HG02610 (cell line): Measurements from ENCODE around the gene EML1.

Experiments used
- ATAC-seq: cut with Tn5 transposase; IDR thresholded peaks from one replicate; pipeline ENCODE4 v1.9.1; 2021; ENCODE audit warnings: mild to moderate bottlenecking, moderate library complexity; ENCODE audit not compliant: unreplicated experiment

EML1 gene

GRCh38 chr14:99891266-99891665, 98.1 kb downstream of the EML1 start:
- ATAC-seq: no peak

- ATAC-seq: no peak
Observed at GRCh38 chr14:99891900-99892299, 98.7 kb downstream of the EML1 start.

GRCh38 chr14:99892406-99892805, 99.2 kb downstream of the EML1 start:
- ATAC-seq: no peak

GRCh38 chr14:99896361-99896760, 103.1 kb downstream of the EML1 start:
- no peak for ATAC-seq

- no peak for ATAC-seq
Observed at GRCh38 chr14:99899578-99900178, 106.5 kb downstream of the EML1 start.

GRCh38 chr14:99902925-99903324, 109.7 kb downstream of the EML1 start:
- no peak for ATAC-seq

GRCh38 chr14:99904506-99904905, 111.3 kb downstream of the EML1 start:
- no peak for ATAC-seq

- ATAC-seq: no peak
Observed at GRCh38 chr14:99905121-99905520, 111.9 kb downstream of the EML1 start.

- no peak for ATAC-seq
Observed at GRCh38 chr14:99907761-99908652, 114.8 kb downstream of the EML1 start.

GRCh38 chr14:99908653-99909250, 115.5 kb downstream of the EML1 start:
- ATAC-seq: no peak

- ATAC-seq: no peak
Observed at GRCh38 chr14:99909513-99910064, 116.4 kb downstream of the EML1 start.

GRCh38 chr14:99910337-99911309, 117.4 kb downstream of the EML1 start:
- ATAC-seq: no peak

- ATAC-seq: no peak
Observed at GRCh38 chr14:99915305-99916090, 122.3 kb downstream of the EML1 start.

GRCh38 chr14:99916091-99916383, 122.8 kb downstream of the EML1 start:
- no peak for ATAC-seq

GRCh38 chr14:99918781-99919180, 125.6 kb downstream of the EML1 start:
- ATAC-seq: no peak

- ATAC-seq: no peak
Observed at GRCh38 chr14:99921425-99921824, 128.2 kb downstream of the EML1 start.

GRCh38 chr14:99924379-99924778, 131.2 kb downstream of the EML1 start:
- peak; percentile 53 for ATAC-seq

GRCh38 chr14:99925471-99925870, 132.3 kb downstream of the EML1 start:
- ATAC-seq: no peak

GRCh38 chr14:99928963-99929362, 135.8 kb downstream of the EML1 start:
- ATAC-seq: no peak

GRCh38 chr14:99929601-99930000, 136.4 kb downstream of the EML1 start:
- ATAC-seq: no peak
